Left lung (tissue), 10 donors: ENCODE results near the gene MLLT3. TPM values are rescaled to one million over a fixed set of nuclear protein-coding genes. Genes with fewer than 3 reads are reported as not detected.
A peak's percentile ranks its signal among the peaks of the same experiment; 100 is the strongest.

Experiments used
- ATAC-seq: fragments of 200-7000 bp; cut with Tn5 transposase; one replicate; pipeline ENCODE4 v1.9.1; 2020; ENCODE audit warnings: moderate library complexity
- DNase-seq, 4 donors: peaks; one replicate each; pipeline ENCODE4 v3.0.0-alpha.2; 2013 to 2020
- H3K27ac ChIP-seq, 2 donors: fragments of 200-600 bp; sonication (generic) in 1 of 2; one replicate each; pipeline versions ENCODE4 v1.5.0 to v1.8.0; 2020 to 2021
- H3K27me3 ChIP-seq, 2 donors: fragments of 200-600 bp; sonication (generic) in 1 of 2; one replicate each; pipeline versions ENCODE4 v1.5.0 to v1.8.0; 2020 to 2021
- H3K36me3 ChIP-seq, 2 donors: fragments of 200-600 bp; sonication (generic) in 1 of 2; one replicate each; pipeline versions ENCODE4 v1.5.0 to v1.8.0; 2020 to 2021
- H3K4me1 ChIP-seq, 2 donors: fragments of 200-600 bp; one replicate each; pipeline ENCODE4 v1.8.0; 2021
- H3K4me3 ChIP-seq, 2 donors: fragments of 200-600 bp; sonication (generic) in 1 of 2; one replicate each; pipeline versions ENCODE4 v1.5.0 to v1.8.0; 2020 to 2021; ENCODE audit warnings: mild to moderate bottlenecking in 1 of 2
- H3K9me3 ChIP-seq, 2 donors: fragments of 200-600 bp; sonication (generic) in 1 of 2; one replicate each; pipeline versions ENCODE4 v1.5.0 to v1.8.0; 2020 to 2021
- intact Hi-C, 2 donors: fragments of 100-400 bp; cut with DNase I; formaldehyde crosslinking; loops; one replicate each; pipeline versions ENCODE4 v1.11.2 to v1.14.2; 2022
- polyA plus RNA-seq, 6 donors: library from polyadenylated mRNA; unstranded; fragments of 120-200 nt; gene quantifications; one replicate each; pipeline ENCODE4 v1.2.1, GENCODE V29; 2013; ENCODE audit not compliant: insufficient read length in 6 of 6
- total RNA-seq, 2 donors: library from RNA; stranded (reverse); fragmentation: NEBNext Ultra II Directional; extraction: Animal tissue kit (Norgen Biotek cat#: 25700); gene quantifications; one replicate each; pipeline ENCODE4 v1.2.1, GENCODE V29; 2021
- TF ChIP-seq, protein P1 (sequence below), 2 donors: fragments of 200-600 bp; sonication (generic) in 1 of 2; IDR thresholded peaks; one replicate each; pipeline versions ENCODE4 v1.5.0 to v1.8.0; 2021; ENCODE audit warnings: antibody characterized with exemption in 2 of 2
- donor health status: DM: no; HTN: yes; CAD: no.
- donor health status: DM: no; HTN: no; CAD: no.

The MLLT3 gene
- total and polyA plus RNA-seq, 8 donors, result 17.0 to 38.2 (median 32.5) TPM

DNA sequence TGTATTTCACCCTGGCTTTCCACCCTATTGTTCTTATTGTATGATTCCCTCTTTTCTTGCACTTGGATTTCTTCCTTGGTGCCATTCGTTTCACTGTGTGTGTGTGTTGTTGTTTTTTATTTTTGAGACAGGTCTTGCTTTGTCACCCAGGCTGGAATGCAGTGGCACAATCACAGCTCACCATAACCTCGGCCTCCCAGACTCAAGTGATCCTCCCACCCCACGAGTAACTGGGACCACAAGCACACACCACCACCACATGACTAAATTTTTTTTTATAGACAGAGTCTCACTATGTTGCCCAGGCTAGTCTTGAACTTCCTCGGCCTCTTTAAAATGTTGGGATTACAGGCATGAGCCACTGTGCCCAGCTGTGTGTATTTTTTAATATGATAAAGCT is 72.0 kb downstream of the MLLT3 start:
- H3K4me3 ChIP-seq, result no peak overlapping the region

DNA sequence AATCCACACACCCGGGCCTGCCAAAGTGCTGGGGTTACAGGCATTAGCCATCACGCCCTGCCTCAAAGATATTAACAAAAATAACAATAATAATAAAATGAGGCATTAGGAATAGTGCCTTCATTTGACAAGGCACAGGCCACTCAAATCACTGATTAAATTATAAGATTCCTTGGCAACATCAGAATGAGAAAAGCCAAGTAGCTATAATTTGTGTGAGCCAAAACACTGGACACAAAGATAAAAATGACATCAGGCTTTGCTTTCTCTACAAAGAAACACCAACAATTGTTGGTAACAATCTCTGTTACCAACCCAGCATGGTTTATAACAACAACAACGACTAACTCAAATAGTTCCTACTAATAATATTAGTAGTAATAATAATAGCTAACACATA is 73.2 kb downstream of the MLLT3 start:
- Histone ChIP-seq H3K36me3 (no peaks in the 10 kb centered on the region), H3K4me1 (peaks cover 0 to 9% of the 10 kb centered on the region in 2 donors), H3K9me3 (no peaks in the 10 kb centered on the region), H3K4me3 (no peak overlapping the region), H3K27ac (no peak overlapping the region), H3K27me3 (no peaks in the 10 kb centered on the region)
- DNase-seq (no peak), ATAC-seq (no peak)
- TF ChIP-seq, protein P1, sequence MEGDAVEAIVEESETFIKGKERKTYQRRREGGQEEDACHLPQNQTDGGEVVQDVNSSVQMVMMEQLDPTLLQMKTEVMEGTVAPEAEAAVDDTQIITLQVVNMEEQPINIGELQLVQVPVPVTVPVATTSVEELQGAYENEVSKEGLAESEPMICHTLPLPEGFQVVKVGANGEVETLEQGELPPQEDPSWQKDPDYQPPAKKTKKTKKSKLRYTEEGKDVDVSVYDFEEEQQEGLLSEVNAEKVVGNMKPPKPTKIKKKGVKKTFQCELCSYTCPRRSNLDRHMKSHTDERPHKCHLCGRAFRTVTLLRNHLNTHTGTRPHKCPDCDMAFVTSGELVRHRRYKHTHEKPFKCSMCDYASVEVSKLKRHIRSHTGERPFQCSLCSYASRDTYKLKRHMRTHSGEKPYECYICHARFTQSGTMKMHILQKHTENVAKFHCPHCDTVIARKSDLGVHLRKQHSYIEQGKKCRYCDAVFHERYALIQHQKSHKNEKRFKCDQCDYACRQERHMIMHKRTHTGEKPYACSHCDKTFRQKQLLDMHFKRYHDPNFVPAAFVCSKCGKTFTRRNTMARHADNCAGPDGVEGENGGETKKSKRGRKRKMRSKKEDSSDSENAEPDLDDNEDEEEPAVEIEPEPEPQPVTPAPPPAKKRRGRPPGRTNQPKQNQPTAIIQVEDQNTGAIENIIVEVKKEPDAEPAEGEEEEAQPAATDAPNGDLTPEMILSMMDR (IDR thresholded peaks at IDR 0.05), result no peak
- intact Hi-C loops, result no loop called here

More for the DNA sequence above, 72.0 kb downstream of the MLLT3 start:
- Histone ChIP-seq H3K27ac (peak overlapping the region in 1 of 2 donors; percentile 54), H3K27me3 (no peaks in the 10 kb centered on the region), H3K9me3 (no peaks in the 10 kb centered on the region), H3K36me3 (no peaks in the 10 kb centered on the region), H3K4me1 (peaks cover 0 to 9% of the 10 kb centered on the region in 2 donors)
- DNase-seq, result no peak
- intact Hi-C loops, result no loop called here
- no peak for ATAC-seq
- TF ChIP-seq, protein P1 (IDR thresholded peaks at IDR 0.05), result no peak

DNA sequence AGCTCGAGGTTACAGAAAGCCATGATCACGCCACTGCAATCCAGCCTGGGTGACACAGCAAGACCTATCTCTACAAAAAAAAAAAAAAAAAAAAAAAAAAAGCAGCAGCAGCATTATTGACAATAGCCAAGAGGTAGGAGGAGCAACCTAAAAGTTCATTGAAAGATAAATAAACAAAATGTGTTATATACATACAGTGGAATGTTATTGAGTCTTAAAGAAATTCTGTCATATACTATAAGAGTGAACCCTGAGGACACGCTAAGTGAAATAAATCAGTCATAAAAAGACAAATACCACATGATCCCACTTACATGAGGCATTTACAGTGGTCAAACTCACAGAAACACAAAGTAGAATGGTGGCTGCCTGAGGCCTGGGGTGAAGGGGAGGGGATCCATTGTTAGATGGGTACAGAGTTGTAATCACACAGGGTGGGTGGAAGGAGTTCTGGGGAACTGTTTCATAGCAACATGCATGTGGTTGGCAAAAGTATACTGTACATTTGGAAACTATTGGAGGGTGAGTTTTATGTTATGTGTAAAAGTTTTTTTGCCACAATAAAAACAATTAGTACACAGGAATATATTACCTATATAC is 77.2 kb downstream of the MLLT3 start:
- Histone ChIP-seq H3K27me3 (no peaks in the 10 kb centered on the region), H3K4me3 (no peak overlapping the region), H3K4me1 (no peaks in the 10 kb centered on the region), H3K27ac (no peak overlapping the region), H3K36me3 (no peaks in the 10 kb centered on the region), H3K9me3 (peaks cover 0 to 11% of the 10 kb centered on the region in 2 donors)
- intact Hi-C loops, result no loop called here
- DNase-seq, result no peak
- TF ChIP-seq, protein P1 (IDR thresholded peaks at IDR 0.05), result no peak
- ATAC-seq, result no peak

DNA sequence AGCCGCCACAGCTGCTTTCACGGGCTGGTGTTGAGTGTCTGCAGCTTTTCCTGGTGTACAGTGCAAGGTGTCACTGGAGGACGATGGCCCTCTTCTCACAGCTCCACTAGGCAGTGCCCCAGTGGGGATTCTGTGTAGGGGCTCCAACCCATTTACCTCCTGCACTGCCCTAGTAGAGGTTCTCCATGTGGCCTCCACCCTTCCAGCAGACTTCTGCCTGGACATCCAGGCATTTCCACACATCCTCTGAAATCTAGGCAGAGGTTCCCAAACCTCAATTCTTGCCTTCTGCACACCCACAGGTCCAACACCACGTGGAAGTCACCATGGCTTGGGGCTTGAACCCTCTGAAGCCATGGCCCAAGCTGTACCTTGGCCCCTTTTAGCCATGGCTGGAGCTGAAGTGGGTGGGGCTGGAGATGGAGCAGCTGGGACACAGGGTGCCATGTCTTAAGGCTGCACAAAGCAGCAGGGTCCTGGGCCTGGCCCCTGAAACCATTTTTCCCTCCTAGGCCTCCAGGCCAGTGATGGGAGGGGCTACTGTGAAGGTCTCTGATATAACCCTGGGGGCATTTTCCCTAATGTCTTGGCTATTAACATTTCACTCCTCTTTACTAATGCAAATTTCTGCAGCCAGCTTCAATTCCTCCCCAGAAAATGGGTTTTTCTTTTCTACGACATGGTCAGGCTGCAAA is 82.0 kb downstream of the MLLT3 start:
- Histone ChIP-seq H3K27me3 (no peaks in the 10 kb centered on the region), H3K4me1 (no peaks in the 10 kb centered on the region), H3K4me3 (no peak overlapping the region), H3K36me3 (no peaks in the 10 kb centered on the region), H3K9me3 (peaks cover 0 to 19% of the 10 kb centered on the region in 2 donors), H3K27ac (no peak overlapping the region)
- no peak for DNase-seq
- intact Hi-C loops, result no loop called here
- TF ChIP-seq, protein P1 (IDR thresholded peaks at IDR 0.05), result no peak
- no peak for ATAC-seq

DNA sequence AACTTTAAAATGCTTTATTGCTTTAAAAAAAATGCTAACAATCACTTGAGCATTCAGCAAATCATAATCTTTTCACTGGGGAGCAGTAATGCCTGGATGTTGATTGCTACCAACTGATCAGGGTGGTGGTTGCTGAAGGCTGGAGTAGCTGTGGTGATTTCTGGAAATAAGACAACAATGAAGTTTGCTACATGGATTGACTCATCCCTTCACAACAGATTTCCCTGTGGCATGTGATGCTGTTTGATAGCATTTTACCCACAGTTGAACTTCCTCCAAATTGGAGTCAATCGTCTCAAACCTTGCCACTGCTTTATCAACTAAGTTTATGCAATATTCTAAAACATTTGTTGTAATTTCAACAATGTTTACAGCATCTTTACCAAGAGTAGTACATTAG is 83.3 kb downstream of the MLLT3 start:
- ATAC-seq (no peak), DNase-seq (no peak)
- H3K9me3 ChIP-seq, result peaks cover 0 to 19% of the 10 kb centered on the region in 2 donors
- H3K36me3 ChIP-seq, result no peaks in the 10 kb centered on the region
- H3K4me3 ChIP-seq, result no peak overlapping the region
- H3K27ac ChIP-seq, result no peak overlapping the region
- H3K27me3 ChIP-seq, result no peaks in the 10 kb centered on the region
- intact Hi-C loops, result no loop called here
- H3K4me1 ChIP-seq, result no peaks in the 10 kb centered on the region
- TF ChIP-seq, protein P1 (IDR thresholded peaks at IDR 0.05), result no peak
